Epithelial cell of prostate (primary cell): ENCODE results near the gene ANTKMT.

ENCODE experiments used
- DNase-seq: peaks from one replicate; pipeline ENCODE4 v3.0.0-alpha.2; 2011; ENCODE audit warnings: low read depth, low spot score
- H3K27ac ChIP-seq: fragments of 450-650 bp; 2 replicates; pipeline ENCODE4 v1.5.1; 2017; ENCODE audit warnings: mild to moderate bottlenecking

The ANTKMT gene

GRCh38 chr16:725463-726187, 4.7 kb downstream of the ANTKMT start:
- DNase-seq: no peak
- no peak overlapping the region for H3K27ac ChIP-seq

- DNase-seq: no peak
- no peak overlapping the region for H3K27ac ChIP-seq
These were observed 5.2 kb downstream of the ANTKMT start for GRCh38 chr16:726188-726437.

GRCh38 chr16:726438-727290, 5.7 kb downstream of the ANTKMT start, which contains the start of the genes CCDC78 and HAGHL:
CCDC78 (minus strand) TSS chr16:726443; CDS start chr16:726367, 76 bp downstream.
HAGHL (plus strand) TSS chr16:727106; CDS start chr16:727510, 404 bp downstream.
- no peak for DNase-seq
- H3K27ac ChIP-seq: peak within 1 kb of the TSS; percentile 45

- no peak for DNase-seq
- peak overlapping the region; percentile 45 for H3K27ac ChIP-seq
These were observed 6.5 kb downstream of the ANTKMT start for GRCh38 chr16:727291-727977.

- H3K27ac ChIP-seq: peak overlapping the region; percentile 45
- DNase-seq: peak; percentile 41
These were observed 7.4 kb downstream of the ANTKMT start for GRCh38 chr16:728131-728889.

DNA sequence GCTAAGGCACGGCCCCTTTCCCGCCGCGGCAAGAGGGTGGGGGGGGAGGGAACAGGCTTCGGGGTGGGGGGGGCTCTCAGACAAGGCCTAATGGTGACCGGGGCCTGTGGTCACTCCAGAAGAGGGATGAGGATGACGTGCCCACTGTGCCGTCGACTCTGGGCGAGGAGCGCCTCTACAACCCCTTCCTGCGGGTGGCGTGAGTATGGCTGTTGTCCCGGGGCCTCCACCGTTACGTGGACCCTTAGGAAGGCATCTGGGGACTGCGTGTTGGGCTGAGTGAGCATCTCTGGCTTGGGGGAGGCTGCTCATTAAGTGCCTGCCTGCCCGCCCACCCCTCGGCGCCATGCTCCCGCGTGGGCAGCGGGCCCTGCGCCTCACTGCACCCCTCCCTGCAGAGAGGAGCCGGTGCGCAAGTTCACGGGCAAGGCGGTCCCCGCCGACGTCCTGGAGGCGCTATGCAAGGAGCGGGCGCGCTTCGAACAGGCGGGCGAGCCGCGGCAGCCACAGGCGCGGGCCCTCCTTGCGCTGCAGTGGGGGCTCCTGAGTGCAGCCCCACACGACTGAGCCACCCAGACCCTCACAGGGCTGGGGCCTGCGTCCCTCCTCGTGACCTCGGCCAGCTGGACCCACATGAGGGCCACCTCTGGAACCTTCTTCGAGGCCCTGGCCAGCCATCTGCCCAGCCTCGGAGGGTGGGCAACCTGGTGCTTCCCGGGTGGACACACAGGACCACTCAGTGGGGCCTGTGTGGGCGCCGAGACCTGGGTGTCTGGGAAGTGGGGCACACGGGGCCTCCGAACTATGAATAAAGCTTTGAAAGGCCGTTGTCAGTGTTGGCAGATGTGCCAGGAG, 8.2 kb downstream of the ANTKMT start:
- no peak overlapping the region for H3K27ac ChIP-seq
- no peak for DNase-seq

DNA sequence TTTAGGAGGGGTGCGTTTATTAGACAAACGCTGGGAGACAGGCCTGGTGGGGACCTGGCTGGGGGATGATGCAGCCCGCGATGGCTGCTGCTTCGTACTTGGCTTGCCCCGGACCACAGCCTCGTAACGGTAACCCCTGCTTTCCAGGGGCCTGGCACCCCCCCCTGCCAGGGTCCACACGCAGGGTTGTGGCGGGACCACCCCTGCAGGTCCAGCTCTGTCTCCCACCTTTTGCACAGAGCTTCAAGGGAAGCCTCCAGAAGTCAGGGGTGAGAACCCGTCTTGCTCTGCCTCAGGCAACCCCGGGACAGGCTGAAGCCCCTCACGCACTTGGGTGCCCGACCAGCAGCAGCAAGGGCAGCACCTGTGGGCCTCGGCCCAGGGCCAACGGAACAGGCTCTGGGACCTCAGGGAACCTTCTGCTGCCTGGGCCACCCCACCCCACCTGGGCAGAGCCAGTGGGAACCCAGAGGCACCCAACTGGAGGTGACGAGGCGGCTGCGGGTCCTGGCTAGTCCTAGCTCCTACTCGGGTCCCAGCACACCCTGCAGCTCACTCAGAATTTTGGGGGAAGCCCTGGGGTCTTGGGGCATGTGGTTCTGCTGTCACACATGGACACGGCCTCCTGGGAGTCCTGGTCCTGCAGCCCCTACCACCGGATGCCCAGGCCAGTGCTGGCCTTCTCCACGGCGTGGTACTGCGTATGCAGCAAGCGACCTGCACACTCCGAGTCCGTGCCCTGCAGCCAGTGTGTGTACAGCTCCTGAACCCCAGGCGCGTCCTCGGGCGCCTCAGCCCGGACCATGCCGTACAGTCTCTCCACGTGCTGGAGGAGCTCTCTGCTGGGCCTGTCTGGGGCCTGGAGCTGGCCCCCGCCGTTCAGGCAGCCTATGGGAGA, 9.1 kb downstream of the ANTKMT start:
- no peak for DNase-seq

DNA sequence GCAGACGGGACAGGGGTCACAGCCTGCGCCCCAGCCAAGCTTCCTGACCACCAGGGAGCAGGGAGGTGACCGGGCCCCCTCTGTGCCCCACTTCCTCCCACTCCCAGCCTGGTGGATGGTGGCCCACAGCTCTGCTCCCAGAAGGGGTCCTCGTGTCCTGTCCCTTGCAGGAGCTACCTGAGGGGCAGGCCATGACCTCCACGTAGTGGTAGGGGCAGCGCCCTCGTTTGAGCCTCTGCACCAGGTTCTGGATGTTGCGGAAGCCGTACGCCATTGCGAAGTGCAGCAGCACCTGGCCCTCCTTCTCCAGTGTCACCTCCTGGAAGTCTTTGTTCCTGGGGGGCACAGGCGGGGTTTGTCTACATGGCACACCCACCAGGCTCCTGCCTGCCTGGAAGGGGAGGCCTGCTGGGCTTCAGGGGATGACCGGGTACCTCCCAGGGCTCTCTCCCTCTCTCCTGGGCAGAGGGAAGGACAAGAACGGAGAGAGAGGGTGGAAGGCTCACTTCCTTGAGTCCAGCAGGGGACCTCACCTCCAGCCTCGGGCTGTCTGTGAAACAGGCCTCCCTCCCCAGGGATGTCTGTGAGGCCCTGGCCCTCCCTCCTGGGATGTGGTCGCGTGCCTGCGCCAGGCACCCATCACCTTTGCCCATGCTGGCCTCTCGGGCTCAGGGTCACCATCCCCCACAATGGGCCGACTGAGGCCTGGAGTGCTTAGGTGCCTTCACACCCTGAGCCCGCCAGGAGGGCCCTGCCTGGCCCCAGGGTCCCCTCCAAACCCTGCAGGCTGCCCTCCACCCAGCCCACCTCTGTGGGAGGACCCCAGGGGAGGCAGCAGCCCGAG, 9.9 kb downstream of the ANTKMT start:
- no peak for DNase-seq
- no peak overlapping the region for H3K27ac ChIP-seq

More for the DNA sequence above, 9.1 kb downstream of the ANTKMT start:
- no peak overlapping the region for H3K27ac ChIP-seq

DNA sequence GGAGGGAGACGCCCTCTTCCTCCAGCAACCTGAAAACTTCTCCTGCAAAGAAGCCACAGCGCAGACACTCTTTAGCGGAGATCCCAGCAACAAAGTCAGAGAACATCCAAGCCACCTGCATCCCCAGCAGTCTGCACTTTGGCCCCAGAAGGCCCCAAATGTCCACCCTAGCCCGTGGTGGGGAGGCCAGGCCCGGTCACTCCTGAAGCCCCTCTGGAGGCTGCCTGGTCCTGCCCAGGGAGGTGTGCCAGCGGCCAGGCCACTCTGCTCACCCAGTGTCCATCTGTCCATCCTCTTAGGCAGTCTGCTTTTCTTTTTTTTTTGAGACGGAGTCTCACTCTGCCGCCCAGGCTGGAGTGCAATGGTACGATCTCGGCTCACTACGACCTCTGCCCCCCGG, 11.4 kb downstream of the ANTKMT start:
- no peak for DNase-seq
- no peak overlapping the region for H3K27ac ChIP-seq

GRCh38 chr16:732936-733335, 12.0 kb downstream of the ANTKMT start:
- H3K27ac ChIP-seq: no peak overlapping the region
- DNase-seq: no peak

DNA sequence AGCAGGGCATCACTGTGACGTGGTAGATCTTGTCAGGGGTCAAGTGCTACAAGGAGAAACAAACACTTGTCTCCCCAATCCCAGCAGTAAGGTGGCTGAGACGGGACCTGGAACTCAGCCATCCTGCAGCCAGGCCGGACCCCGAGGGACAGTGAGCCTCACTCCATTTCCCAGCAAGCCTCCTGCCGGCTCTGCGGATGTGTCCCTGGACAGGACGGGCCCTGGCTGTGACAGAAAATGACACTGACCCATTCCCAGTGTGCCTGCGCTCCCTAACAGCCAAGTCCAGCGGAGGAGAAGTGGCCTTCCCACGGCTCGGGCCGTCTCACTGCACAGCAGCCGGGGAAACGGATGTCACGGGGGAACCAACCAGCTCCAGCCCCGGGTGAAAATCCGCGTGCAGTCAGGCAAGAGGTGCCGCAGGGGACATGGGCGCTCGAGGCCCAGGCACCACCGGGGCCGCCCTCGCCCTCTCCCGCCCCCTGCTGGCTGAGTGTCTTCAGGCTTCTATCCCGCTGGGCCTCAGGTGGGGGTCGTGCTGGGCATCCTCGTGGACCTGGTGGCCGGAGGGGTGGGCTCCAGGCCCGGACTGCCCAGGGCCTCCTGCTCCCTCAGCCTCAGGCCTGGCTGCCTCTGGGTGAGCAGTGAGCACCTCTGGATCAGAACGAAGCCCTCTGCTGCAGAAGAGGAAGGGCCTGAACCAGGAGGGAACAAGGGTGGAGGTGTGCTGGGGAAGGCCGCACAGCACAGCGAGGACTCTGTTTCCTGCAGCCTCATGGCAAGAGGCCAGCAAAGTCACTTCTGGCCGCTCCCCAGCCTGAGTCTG, 12.6 kb downstream of the ANTKMT start:
- DNase-seq: no peak
- H3K27ac ChIP-seq: no peak overlapping the region

- H3K27ac ChIP-seq: no peak overlapping the region
- DNase-seq: no peak
These were observed 13.4 kb downstream of the ANTKMT start for GRCh38 chr16:734208-734980.

DNA sequence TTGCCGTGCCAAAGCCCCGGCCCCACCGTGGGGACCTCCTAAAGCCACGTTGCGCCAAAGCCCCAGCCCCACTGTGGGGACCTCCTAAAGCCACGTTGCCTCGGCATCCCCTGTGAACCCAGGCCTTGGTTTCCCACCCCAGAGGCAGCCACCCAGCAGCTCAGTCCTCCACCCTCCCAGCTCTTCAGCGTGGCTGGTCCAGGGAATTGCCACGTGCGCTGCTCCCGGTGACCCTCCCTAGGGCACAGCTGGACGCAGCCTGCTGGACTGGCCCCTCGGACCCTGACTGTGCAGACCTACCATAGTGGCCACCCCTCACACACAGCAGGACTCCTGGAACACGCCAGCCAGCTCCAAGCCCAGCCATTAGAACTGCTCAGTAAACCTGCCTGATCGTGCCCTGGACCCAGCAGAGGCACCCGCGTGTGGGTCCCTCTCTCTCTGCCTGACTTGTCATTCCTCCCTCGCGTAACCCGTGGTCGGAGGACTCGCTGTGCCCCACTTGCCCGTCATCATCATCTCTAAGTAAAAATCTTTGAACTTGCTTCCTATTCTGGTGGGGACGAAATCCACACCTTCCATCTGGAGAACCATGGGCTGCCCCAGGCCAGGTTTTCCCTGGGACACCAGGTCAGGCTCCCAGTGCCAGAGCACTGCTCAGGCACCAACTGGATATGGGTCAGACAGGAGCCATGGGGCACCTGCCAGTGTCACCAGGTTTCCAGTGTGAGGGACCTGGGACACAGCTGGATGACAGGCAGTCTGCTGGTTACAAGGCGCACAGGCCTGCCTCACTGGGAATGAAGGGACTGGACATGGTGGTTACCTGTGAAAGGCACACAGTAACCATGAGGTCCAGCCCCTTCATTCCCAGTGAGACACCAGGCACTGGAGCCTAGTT, 14.3 kb downstream of the ANTKMT start:
- DNase-seq: no peak
- no peak overlapping the region for H3K27ac ChIP-seq

GRCh38 chr16:735982-736453, 15.1 kb downstream of the ANTKMT start:
- no peak overlapping the region for H3K27ac ChIP-seq
- DNase-seq: no peak

DNA sequence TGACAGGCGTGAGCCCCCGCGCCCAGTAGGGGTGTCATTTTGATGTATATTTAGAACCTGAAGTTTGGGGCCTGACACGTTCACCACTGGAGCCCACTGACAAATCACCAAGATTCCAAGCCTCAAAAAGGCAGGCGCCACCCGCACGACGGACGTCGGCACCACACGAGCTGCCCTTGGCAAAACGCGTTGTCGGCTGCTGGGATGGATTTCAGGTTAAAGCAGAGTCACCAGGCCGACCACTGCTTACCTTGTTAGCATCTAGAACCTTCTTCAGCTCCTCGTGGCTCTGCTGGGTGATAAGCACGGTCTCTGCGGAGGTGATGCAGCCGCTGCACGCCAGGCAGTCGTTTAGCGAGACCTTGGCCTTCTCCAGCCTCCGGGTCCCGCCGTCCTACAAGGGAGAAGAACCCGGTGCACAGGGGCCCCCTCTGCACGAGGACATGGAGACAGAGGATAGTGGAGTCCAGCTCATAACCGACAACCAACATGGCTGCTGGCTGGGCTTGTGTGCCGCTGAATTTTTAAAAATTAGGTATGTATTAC, 16.1 kb downstream of the ANTKMT start:
- no peak overlapping the region for H3K27ac ChIP-seq
- DNase-seq: no peak
